OCI-LY3 (cell line): ENCODE data around the gene TMEM178B.

Experiments used
- H2AFZ ChIP-seq: fragments of 200-600, 300-600 bp; shearing (Covaris generic); 2 replicates; pipeline ENCODE4 v1.6.0; 2014; ENCODE audit warnings: antibody characterized with exemption, low read depth, low read length
- H3K27ac ChIP-seq: fragments of 200-600, 300-600 bp; sonication (generic); 2 replicates; pipeline ENCODE4 v1.5.1; 2014; ENCODE audit warnings: mild to moderate bottlenecking, low read length, moderate library complexity, mixed read lengths
- H3K27me3 ChIP-seq: fragments of 200-600, 300-600 bp; sonication (generic); 2 replicates; pipeline ENCODE4 v1.6.1; 2014; ENCODE audit warnings: low read depth, low read length, mixed read lengths
- H3K36me3 ChIP-seq: fragments of 200-600, 300-600 bp; sonication (generic); replicated peaks from 2 replicates; pipeline ENCODE3; 2014; ENCODE audit warnings: low read depth, low read length, mixed read lengths
- H3K4me1 ChIP-seq: fragments of 300-600, 200-600 bp; sonication (generic); 2 replicates; pipeline ENCODE4 v1.6.1; 2014; ENCODE audit warnings: low read length, mixed read lengths
- H3K4me2 ChIP-seq: fragments of 200-600, 300-600 bp; sonication (generic); 2 replicates; pipeline ENCODE4 v1.6.1; 2014; ENCODE audit warnings: low read length, mixed read lengths
- H3K4me3 ChIP-seq: fragments of 300-600, 200-600 bp; sonication (generic); 2 replicates; pipeline ENCODE4 v1.5.1; 2014; ENCODE audit warnings: antibody characterized with exemption, mild to moderate bottlenecking, low read length, moderate library complexity
- H3K79me2 ChIP-seq: fragments of 300-600, 200-600 bp; shearing (Covaris generic); 2 replicates; pipeline ENCODE4 v1.6.1; 2014; ENCODE audit warnings: mild to moderate bottlenecking, low read length, mixed read lengths
- H3K9ac ChIP-seq: fragments of 300-600, 200-600 bp; shearing (Covaris generic); 2 replicates; pipeline ENCODE4 v1.6.0; 2014; ENCODE audit warnings: mild to moderate bottlenecking, low read length, moderate library complexity
- H3K9me3 ChIP-seq: fragments of 200-600, 300-600 bp; shearing (Covaris generic); 2 replicates; pipeline ENCODE4 v1.6.1; 2014; ENCODE audit warnings: low read length, mixed read lengths; ENCODE audit not compliant: insufficient read depth
- H4K20me1 ChIP-seq: fragments of 200-600, 300-600 bp; sonication (generic); 2 replicates; pipeline ENCODE4 v1.6.1; 2016; ENCODE audit warnings: low read length, mixed read lengths; ENCODE audit not compliant: insufficient read depth
- CTCF ChIP-seq: fragments of 200-600, 300-600 bp; sonication (generic); IDR thresholded peaks from 2 replicates; pipeline ENCODE4 v1.5.1; 2014; ENCODE audit warnings: antibody characterized with exemption, low read length, low read depth
- EZH2phosphoT487 ChIP-seq: fragments of 200-600 bp; shearing (Covaris generic); IDR thresholded peaks from 2 replicates; pipeline ENCODE4 v1.6.1; 2018; ENCODE audit warnings: antibody characterized with exemption, mixed run types, low read depth

TMEM178B gene

GRCh38 chr7:141355032-141355431 lies 281.2 kb downstream of the TMEM178B start:
- Histone ChIP-seq H3K27me3 (no peaks in the 10 kb centered on the region), H3K4me3 (no peak overlapping the region), H3K9me3 (0 out of 2 replicates have a peak, but pooled peaks cover 3% of the 10 kb centered on the region), H3K79me2 (no peaks in the 10 kb centered on the region), H3K4me1 (no peaks in the 10 kb centered on the region), H3K36me3 (no peaks in the 10 kb centered on the region), H2AFZ (no peak overlapping the region), H3K27ac (no peak overlapping the region), H3K9ac (no peak overlapping the region), H3K4me2 (no peak overlapping the region), H4K20me1 (peaks cover 3% of the 10 kb centered on the region; the same call in 1 of the 2 replicates)
- TF ChIP-seq EZH2phosphoT487 (no peak), CTCF (no peak)

GRCh38 chr7:141356161-141356560 lies 282.3 kb downstream of the TMEM178B start:
- Histone ChIP-seq H2AFZ (no peak overlapping the region), H3K4me2 (no peak overlapping the region), H3K36me3 (peaks cover 5% of the 10 kb centered on the region), H3K9ac (no peak overlapping the region), H3K4me1 (no peaks in the 10 kb centered on the region), H3K79me2 (no peaks in the 10 kb centered on the region), H3K27me3 (no peaks in the 10 kb centered on the region), H3K4me3 (no peak overlapping the region), H3K27ac (no peak overlapping the region), H4K20me1 (no peaks in the 10 kb centered on the region), H3K9me3 (0 out of 2 replicates have a peak, but pooled peaks cover 3% of the 10 kb centered on the region)
- TF ChIP-seq CTCF (no peak), EZH2phosphoT487 (no peak)

- TF ChIP-seq CTCF = no peak
- TF ChIP-seq EZH2phosphoT487 = no peak
- Histone ChIP-seq H2AFZ (no peak overlapping the region), H3K9ac (no peak overlapping the region), H3K4me3 (no peak overlapping the region), H4K20me1 (0 out of 2 replicates have a peak, but pooled peaks cover 3% of the 10 kb centered on the region), H3K4me1 (no peaks in the 10 kb centered on the region), H3K4me2 (no peak overlapping the region), H3K9me3 (0 out of 2 replicates have a peak, but pooled peaks cover 3% of the 10 kb centered on the region), H3K27me3 (no peaks in the 10 kb centered on the region), H3K36me3 (peaks cover 5% of the 10 kb centered on the region), H3K79me2 (no peaks in the 10 kb centered on the region), H3K27ac (no peak overlapping the region)
Observed at GRCh38 chr7:141358386-141358785, 284.5 kb downstream of the TMEM178B start.

- Histone ChIP-seq H4K20me1 (0 out of 2 replicates have a peak, but pooled peaks cover 3% of the 10 kb centered on the region), H3K27me3 (no peaks in the 10 kb centered on the region), H3K9ac (no peak overlapping the region), H3K9me3 (0 out of 2 replicates have a peak, but pooled peaks cover 3% of the 10 kb centered on the region), H3K79me2 (no peaks in the 10 kb centered on the region), H3K4me3 (no peak overlapping the region), H3K4me2 (no peak overlapping the region), H3K4me1 (peaks cover 7% of the 10 kb centered on the region; the same call in 1 of the 2 replicates), H3K27ac (no peak overlapping the region), H2AFZ (no peak overlapping the region), H3K36me3 (peaks cover 5% of the 10 kb centered on the region)
- TF ChIP-seq EZH2phosphoT487 (no peak), CTCF (no peak)
Observed at GRCh38 chr7:141359262-141359661, 285.4 kb downstream of the TMEM178B start.
